GM12878 (cell line): Measurements from ENCODE around the gene LILRB4. TPM values are rescaled to one million over a fixed set of nuclear protein-coding genes. Genes with fewer than 3 reads are reported as not detected.

ENCODE experiments used
- ATAC-seq: fragments of 200-7000 bp; cut with Tn5 transposase; 3 replicates; pipeline ENCODE4 v1.9.1; 2020; ENCODE audit warnings: mild to moderate bottlenecking, moderate library complexity
- BruUV-seq: library from RNA; stranded (reverse); fragments of 400-500 nt; replicated peaks from 2 replicates; lab custom pipeline; 2021; lab: Mats Ljungman, UMichigan
- CTCF ChIA-PET: fragments of 300-600 bp; sonication (Branson Sonifier 250); formaldehyde crosslinking; extraction: SDS; loops from one replicate; lab custom pipeline; 2021; ENCODE audit warnings: inconsistent platforms; lab: Yijun Ruan, JAX
- POLR2A ChIA-PET: fragments of 350-600 bp; formaldehyde crosslinking; extraction: SDS; loops from one replicate; lab custom pipeline; 2021; ENCODE audit warnings: inconsistent platforms; lab: Charles Lee
- RAD21 ChIA-PET: fragments of 300-600 bp; sonication (Branson Sonifier 250); formaldehyde crosslinking; loops from one replicate; lab custom pipeline; 2023; ENCODE audit warnings: antibody characterized with exemption; ENCODE audit not compliant: unreplicated experiment; lab: Charles Lee
- SMC1A ChIA-PET: fragments of 300-600 bp; sonication (Branson Sonifier 250); formaldehyde crosslinking; loops from one replicate; lab custom pipeline; 2023; ENCODE audit not compliant: unreplicated experiment, uncharacterized antibody; lab: Charles Lee
- DNase-seq: peaks from one replicate; pipeline ENCODE4 v3.0.0-alpha.2; 2011; ENCODE audit warnings: low read depth, low spot score
- FAIRE-seq: peaks from 3 replicates; lab custom pipeline; 2011; peaks lifted over from hg19 to GRCh38; lab: Jason Lieb, UNC
- H2AFZ ChIP-seq: 2 replicates; pipeline ENCODE4 v1.6.0; 2011; ENCODE audit warnings: low read depth, low read length, control low read depth; ENCODE audit not compliant: control insufficient read depth
- H3K27ac ChIP-seq: 2 replicates; pipeline ENCODE4 v1.5.1; 2011; ENCODE audit warnings: control low read depth; ENCODE audit not compliant: control insufficient read depth, insufficient read depth
- H3K27me3 ChIP-seq, 2 experiments: replicated peaks in 1 of 2; 2 replicates each; pipeline versions ENCODE4 v1.6.0 to v1.6.1; 2011; ENCODE audit warnings: low read length in 1 of 2; ENCODE audit not compliant: control insufficient read depth in 2 of 2, insufficient read depth in 2 of 2
- H3K36me3 ChIP-seq, 2 experiments: 2 replicates each; pipeline ENCODE4 v1.5.1; 2011; ENCODE audit warnings: low read length in 1 of 2; ENCODE audit not compliant: control insufficient read depth in 2 of 2, insufficient read depth in 2 of 2
- H3K4me1 ChIP-seq: 2 replicates; pipeline ENCODE4 v1.6.1; 2011; ENCODE audit warnings: mild to moderate bottlenecking, low read length, moderate library complexity, mixed read lengths; ENCODE audit not compliant: control insufficient read depth, insufficient read depth
- H3K4me2 ChIP-seq: 2 replicates; pipeline ENCODE4 v1.6.0; 2011; ENCODE audit warnings: control low read depth; ENCODE audit not compliant: control insufficient read depth, insufficient read depth
- H3K4me3 ChIP-seq: fragments of 200-600 bp; sonication (generic); 2 replicates; pipeline ENCODE4 v1.5.1; 2016
- H3K79me2 ChIP-seq: 2 replicates; pipeline ENCODE4 v1.6.0; 2011; ENCODE audit warnings: low read length; ENCODE audit not compliant: control insufficient read depth, insufficient read depth
- H3K9ac ChIP-seq: 2 replicates; pipeline ENCODE4 v1.8.0; 2011; ENCODE audit warnings: low read length, control low read depth, mixed read lengths; ENCODE audit not compliant: control insufficient read depth, insufficient read depth
- H3K9me3 ChIP-seq: replicated peaks from 3 replicates; pipeline ENCODE4 v1.5.1; 2011; ENCODE audit warnings: mild to moderate bottlenecking, low read length; ENCODE audit not compliant: control insufficient read depth, insufficient read depth
- H4K20me1 ChIP-seq: 2 replicates; pipeline ENCODE4 v1.6.0; 2011; ENCODE audit not compliant: control insufficient read depth, insufficient read depth
- ATF3 ChIP-seq: IDR thresholded peaks from 2 replicates; pipeline ENCODE4 v1.6.1; 2011; ENCODE audit warnings: low read depth, mild to moderate bottlenecking, low read length, moderate library complexity, borderline replicate concordance; ENCODE audit errors: extremely low read depth
- CREM ChIP-seq: IDR thresholded peaks from 2 replicates; pipeline ENCODE4 v1.6.1; 2014; ENCODE audit warnings: antibody characterized with exemption, low read depth
- E4F1 ChIP-seq: fragments of 450-650 bp; IDR thresholded peaks from 2 replicates; pipeline ENCODE4 v1.6.1; 2018; ENCODE audit warnings: borderline replicate concordance, mild to moderate bottlenecking; ENCODE audit not compliant: partially characterized antibody
- EGR1 ChIP-seq, 2 experiments: IDR thresholded peaks; 1 replicate in 1 of 2; 2 replicates in 1 of 2; pipeline ENCODE4 v1.6.1; 2011 to 2012; ENCODE audit warnings: low read depth in 2 of 2, low read length in 2 of 2, borderline replicate concordance in 1 of 2, mild to moderate bottlenecking in 1 of 2, moderate library complexity in 1 of 2
- ELK1 ChIP-seq: IDR thresholded peaks from 2 replicates; pipeline ENCODE4 v1.6.1; 2012; ENCODE audit warnings: low read depth, low read length, improper control_type of control experiment
- EP300 ChIP-seq, 2 experiments: fragments of 150-350 bp in 1 of 2; IDR thresholded peaks; 2 replicates each; pipeline ENCODE4 v1.6.1; 2011 to 2012; ENCODE audit warnings: low read depth in 2 of 2, low read length in 2 of 2, borderline replicate concordance in 1 of 2, improper control_type of control experiment in 1 of 2, inconsistent platforms in 1 of 2; ENCODE audit not compliant: control insufficient read depth in 1 of 2
- ETV6 ChIP-seq, 2 experiments: fragments of 450-650 bp in 1 of 2; IDR thresholded peaks in 1 of 2; conservative IDR thresholded peaks in 1 of 2; 2 replicates each; pipeline ENCODE4 v1.6.1; 2014; ENCODE audit warnings: antibody characterized with exemption in 1 of 2, borderline replicate concordance in 1 of 2, low read depth in 1 of 2, mild to moderate bottlenecking in 1 of 2, moderate library complexity in 1 of 2
- FOXK2 ChIP-seq: fragments of 450-650 bp; IDR thresholded peaks from 2 replicates; pipeline ENCODE4 v1.6.1; 2017; ENCODE audit warnings: mild to moderate bottlenecking, moderate library complexity
- SMAD1 ChIP-seq: fragments of 450-650 bp; IDR thresholded peaks from 2 replicates; pipeline ENCODE4 v1.6.1; 2018; ENCODE audit warnings: mild to moderate bottlenecking, low read depth; ENCODE audit not compliant: partially characterized antibody
- SMC3 ChIP-seq: IDR thresholded peaks from 2 replicates; pipeline ENCODE4 v1.6.1; 2011; ENCODE audit warnings: low read length, improper control_type of control experiment, borderline replicate concordance
- SPI1 ChIP-seq: IDR thresholded peaks from 2 replicates; pipeline ENCODE4 v1.6.1; 2011; ENCODE audit warnings: low read depth, mild to moderate bottlenecking, low read length, moderate library complexity, borderline replicate concordance; ENCODE audit not compliant: insufficient read depth
- SREBF1 ChIP-seq: IDR thresholded peaks from 2 replicates; pipeline ENCODE4 v1.6.1; 2012; ENCODE audit warnings: mild to moderate bottlenecking, low read length
- ZBTB4 ChIP-seq: fragments of 450-650 bp; formaldehyde crosslinking; IDR thresholded peaks from 2 replicates; pipeline ENCODE4 v1.4.0; 2022; ENCODE audit warnings: mild to moderate bottlenecking, moderate library complexity
- ZNF24 ChIP-seq: fragments of 450-650 bp; IDR thresholded peaks from 2 replicates; pipeline ENCODE4 v1.6.1; 2017; ENCODE audit warnings: antibody characterized with exemption, mild to moderate bottlenecking
- WGBS: methylation state at CpG from one replicate; pipeline ENCODE4 v1.1.6; 2016; ENCODE audit warnings: low lambda C conversion rate; ENCODE audit not compliant: insufficient replicate concordance, insufficient coverage; ENCODE audit errors: missing lambda C conversion rate; 5-methylcytosine and 5-hydroxymethylcytosine counted together
- in situ Hi-C: fragments of 300-500 bp; cut with MboI; formaldehyde crosslinking; loops from 9 replicates; pipeline ENCODE4 v1.14.3; 2018; ENCODE audit warnings: mixed read lengths
- intact Hi-C: fragments of 100-400 bp; cut with micrococcal nuclease; formaldehyde crosslinking; loops from one replicate; pipeline ENCODE4 v1.14.2; 2022; ENCODE audit not compliant: unreplicated experiment
- polyA plus RNA-seq, 11 experiments: library from polyadenylated mRNA; depleted of rRNA in 4 of 11; unstranded in 6 of 11; stranded (reverse) in 5 of 11; fragments of >200 nt; fragmentation: Nextera tagmentation in 4 of 11; fragmentation: Illumina TruSeq in 1 of 11; extraction: Ambion mirVana in 4 of 11; extraction: Trizol in 1 of 11; gene quantifications; 1 replicate in 1 of 11; 2 replicates in 10 of 11; pipeline versions ENCODE4 v1.2.1 to v1.2.3, GENCODE V29; 2011 to 2016; ENCODE audit warnings: inconsistent platforms in 2 of 11, missing spikeins in 2 of 11, low read depth in 1 of 11
- total RNA-seq, 4 experiments: library from RNA; depleted of rRNA in 3 of 4; stranded (reverse); fragments of >200 nt in 3 of 4; fragmentation: Illumina TruSeq in 1 of 4; extraction: Trizol in 1 of 4; gene quantifications; 2 replicates each; pipeline versions ENCODE4 v1.2.1 to v1.2.3, GENCODE V29; 2013 to 2021

The LILRB4 gene
- total and polyA plus RNA-seq, 10 of the 15 experiments (the other 5 are each of a cell fraction or from before 2014, with no cell fraction given) = 2.0 to 39.8 (median 16.0) TPM

GRCh38 chr19:54674021-54674617 is 11.3 kb downstream of the LILRB4 start:
- H3K36me3 ChIP-seq = no peaks in the 10 kb centered on the region
- BruUV-seq = no TSS peak
- intact Hi-C loops (loop anchor here (1.0 kb wide), 1 partner anchor 21 kb away; no protein-coding TSS in a partner anchor), in situ Hi-C loops (no loop called here)
- no peak overlapping the region for H3K4me2 ChIP-seq
- ChIA-PET RAD21 (interaction anchor here (0.7 to 9.8 kb wide), 13 partner anchors 9 to 406 kb away, joined by 3 to 189 read pairs (median 5); partner anchors contain the start of genes CDC42EP5 and LILRB4), CTCF (interaction anchor here (0.6 to 20.9 kb wide), 42 partner anchors 9 to 895 kb away, joined by 3 to 842 read pairs (median 4); partner anchors contain the start of genes CDC42EP5, LENG9, LILRA2 and LILRB4), SMC1A (interaction anchor here (0.7 to 9.6 kb wide), 19 partner anchors 9 to 459 kb away, joined by 3 to 268 read pairs (median 4); partner anchors contain the start of genes LENG8 and LILRB4), POLR2A (interaction anchor here (0.8 to 4.8 kb wide), 6 partner anchors 9 to 25 kb away, joined by 3 to 27 read pairs (median 4); partner anchors contain the start of gene LILRB4)
- no peak overlapping the region for H3K9ac ChIP-seq
- H3K27ac ChIP-seq = no peak overlapping the region
- ATAC-seq = peak; percentile 79
- peaks cover 0 to 5% of the 10 kb centered on the region in 2 experiments; a peak in 2 of 4 replicates for H3K27me3 ChIP-seq
- WGBS = 56% methylated on average over 2 of the region's 2 CpGs
- H3K4me1 ChIP-seq = no peaks in the 10 kb centered on the region
- H3K4me3 ChIP-seq = no peak overlapping the region
- H4K20me1 ChIP-seq = no peaks in the 10 kb centered on the region
- no peak overlapping the region for H2AFZ ChIP-seq
- no peaks in the 10 kb centered on the region; the same call in 2 of the 3 replicates for H3K9me3 ChIP-seq
- H3K79me2 ChIP-seq = no peaks in the 10 kb centered on the region
- peak; percentile 23 for FAIRE-seq
- no peak for DNase-seq
- TF ChIP-seq SMAD1 (no peak), CREM (no peak), SPI1 (no peak), ATF3 (no peak), SMC3 (peak; percentile 45; the same call in 1 of the 2 replicates), EP300 (IDR thresholded peaks at IDR 0.05; ENCODE audit: borderline replicate concordance in 1 of 2, control insufficient read depth in 1 of 2, low read depth in 2 of 2, low read length in 2 of 2) (no peak), E4F1 (no peak), ELK1 (peak; percentile 20; the same call in 1 of the 2 replicates), ZNF24 (no peak), SREBF1 (no peak), FOXK2 (peak; percentile 73), ETV6 (conservative IDR thresholded peaks at IDR 0.05 in 1 of 2, IDR thresholded peaks at IDR 0.05 in 1 of 2; ENCODE audit: borderline replicate concordance in 1 of 2, low read depth in 1 of 2) (no peak), ZBTB4 (CRISPR knock-in tag) (no peak), EGR1 (IDR thresholded peaks at IDR 0.05; ENCODE audit: borderline replicate concordance in 1 of 2, low read depth in 2 of 2, low read length in 2 of 2) (no peak)
